NT2/D1 (cell line): ENCODE data around the gene ARHGAP45.

Experiments
- SUZ12 ChIP-seq: IDR thresholded peaks from 2 replicates; pipeline ENCODE4 v1.6.1; 2011; ENCODE audit not compliant: insufficient read length, insufficient read depth; ENCODE audit errors: extremely low read depth
- YY1 ChIP-seq: IDR thresholded peaks from 2 replicates; pipeline ENCODE4 v1.6.1; 2011; ENCODE audit not compliant: insufficient read length, insufficient read depth
- ZNF274 ChIP-seq: IDR thresholded peaks from 2 replicates; pipeline ENCODE4 v1.6.1; 2011; ENCODE audit warnings: mild to moderate bottlenecking, low read depth, low read length

DNA sequence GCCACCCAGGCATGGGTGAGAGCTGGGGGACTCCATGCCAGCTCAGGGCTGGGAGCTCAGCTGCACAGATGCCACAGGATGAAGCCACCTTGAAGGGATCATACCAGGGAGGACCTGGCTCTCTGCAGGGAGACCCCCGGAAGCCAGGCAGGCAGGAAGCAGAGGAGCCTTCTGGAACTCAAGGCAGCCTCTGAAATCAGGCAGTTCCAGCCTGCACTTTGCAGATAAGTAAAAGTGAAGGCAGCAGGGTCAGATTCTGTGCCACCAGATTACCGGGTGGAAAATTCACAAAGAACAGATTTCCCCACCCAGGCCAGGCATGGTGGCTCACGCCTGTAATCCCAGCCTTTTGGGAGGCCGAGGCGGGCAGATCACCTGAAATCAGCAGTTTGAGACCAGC lies 48.6 kb upstream of the ARHGAP45 start:
- TF ChIP-seq YY1 (no peak), SUZ12 (no peak), ZNF274 (no peak)
